HG03045 (cell line): Measurements from ENCODE around the gene DLX5.

Experiments used
- ATAC-seq: cut with Tn5 transposase; IDR thresholded peaks from one replicate; pipeline ENCODE4 v1.9.1; 2021; ENCODE audit warnings: mild to moderate bottlenecking, moderate library complexity; ENCODE audit not compliant: unreplicated experiment

The DLX5 gene

GRCh38 chr7:97006055-97006815 is 18.4 kb downstream of the DLX5 start:
- peak; percentile 49 for ATAC-seq

- ATAC-seq = no peak
Observed at GRCh38 chr7:97005183-97006054, 19.2 kb downstream of the DLX5 start, which contains the start of gene DLX6. Gene DLX6, plus strand, starts transcription at chr7:97005553. Its CDS starts 425 bp downstream, at chr7:97005978.

- ATAC-seq = no peak
Observed at GRCh38 chr7:97004247-97005182, 20.1 kb downstream of the DLX5 start.

GRCh38 chr7:97003262-97004246 is 21.1 kb downstream of the DLX5 start:
- no peak for ATAC-seq

GRCh38 chr7:97002555-97003261 is 21.9 kb downstream of the DLX5 start:
- ATAC-seq = no peak

GRCh38 chr7:97001656-97002554 is 22.7 kb downstream of the DLX5 start:
- no peak for ATAC-seq

- ATAC-seq = no peak
Observed at GRCh38 chr7:97001221-97001620, 23.4 kb downstream of the DLX5 start.

- ATAC-seq = no peak
Observed at GRCh38 chr7:96998744-96999143, 25.9 kb downstream of the DLX5 start.

- ATAC-seq = no peak
Observed at GRCh38 chr7:96998333-96998732, 26.3 kb downstream of the DLX5 start.

- no peak for ATAC-seq
Observed at GRCh38 chr7:96997512-96998032, 27.1 kb downstream of the DLX5 start.

- no peak for ATAC-seq
Observed at GRCh38 chr7:96996958-96997511, 27.6 kb downstream of the DLX5 start.

GRCh38 chr7:96996111-96996957 is 28.3 kb downstream of the DLX5 start:
- no peak for ATAC-seq

- ATAC-seq = no peak
Observed at GRCh38 chr7:96995406-96996110, 29.1 kb downstream of the DLX5 start.

- no peak for ATAC-seq
Observed at GRCh38 chr7:96993980-96994379, 30.7 kb downstream of the DLX5 start.

- ATAC-seq = no peak
Observed at GRCh38 chr7:96993094-96993865, 31.4 kb downstream of the DLX5 start.
